GM18502 (cell line): ENCODE data around the gene FAM184B.

ENCODE experiments used
- ATAC-seq: cut with Tn5 transposase; IDR thresholded peaks from one replicate; pipeline ENCODE4 v1.9.1; 2021; ENCODE audit warnings: mild to moderate bottlenecking; ENCODE audit not compliant: unreplicated experiment, poor library complexity

The FAM184B gene

GRCh38 chr4:17647176-17647806 lies 134.1 kb downstream of the FAM184B start:
- no peak for ATAC-seq

GRCh38 chr4:17646693-17647092 lies 134.7 kb downstream of the FAM184B start:
- ATAC-seq = no peak

- ATAC-seq = no peak
Measured at GRCh38 chr4:17642398-17642783, 139.0 kb downstream of the FAM184B start.

GRCh38 chr4:17639136-17639535 lies 142.3 kb downstream of the FAM184B start:
- ATAC-seq = no peak

GRCh38 chr4:17636696-17637622 lies 144.5 kb downstream of the FAM184B start:
- ATAC-seq = peak; percentile 94

GRCh38 chr4:17636341-17636695 lies 145.1 kb downstream of the FAM184B start:
- peak; percentile 7 for ATAC-seq

- ATAC-seq = no peak
Measured at GRCh38 chr4:17635056-17635455, 146.4 kb downstream of the FAM184B start.

- no peak for ATAC-seq
Measured at GRCh38 chr4:17633600-17633999, 147.8 kb downstream of the FAM184B start.

GRCh38 chr4:17630228-17630627 lies 151.2 kb downstream of the FAM184B start:
- ATAC-seq = no peak

GRCh38 chr4:17624821-17625220 lies 156.6 kb downstream of the FAM184B start:
- no peak for ATAC-seq

GRCh38 chr4:17623451-17624001 lies 157.9 kb downstream of the FAM184B start:
- no peak for ATAC-seq

GRCh38 chr4:17619416-17620105 lies 161.9 kb downstream of the FAM184B start:
- ATAC-seq = no peak

GRCh38 chr4:17618926-17619325 lies 162.5 kb downstream of the FAM184B start:
- ATAC-seq = no peak

GRCh38 chr4:17616283-17616682 lies 165.1 kb downstream of the FAM184B start:
- no peak for ATAC-seq

GRCh38 chr4:17614416-17615299 lies 166.8 kb downstream of the FAM184B start, which contains the start of gene MED28:
Gene MED28, plus strand, starts transcription at chr4:17614641. Its CDS starts 14 bp downstream, at chr4:17614655.
- ATAC-seq = peak; percentile 95

GRCh38 chr4:17613761-17614415 lies 167.5 kb downstream of the FAM184B start:
- peak; percentile 58 for ATAC-seq

- no peak for ATAC-seq
Measured at GRCh38 chr4:17605236-17605635, 176.2 kb downstream of the FAM184B start.

- no peak for ATAC-seq
Measured at GRCh38 chr4:17599826-17600225, 181.6 kb downstream of the FAM184B start.

GRCh38 chr4:17597517-17597916 lies 183.9 kb downstream of the FAM184B start:
- ATAC-seq = no peak
